ENCODE data around the gene CYP4Z1.
"Not testable (repeated sequence)": the region's sequence is repeated elsewhere in the genome, so short reads cannot be mapped to it uniquely, and the experiment has no call there.

The CYP4Z1 gene

GRCh38 chr1:47128221-47128620, 61.2 kb downstream of the CYP4Z1 start:
- DNase-seq (ENCODE audit: low spot score): no peak

- not testable (repeated sequence) for DNase-seq (ENCODE audit: low spot score)
Measured at GRCh38 chr1:47128854-47129253, 61.8 kb downstream of the CYP4Z1 start.

DNA sequence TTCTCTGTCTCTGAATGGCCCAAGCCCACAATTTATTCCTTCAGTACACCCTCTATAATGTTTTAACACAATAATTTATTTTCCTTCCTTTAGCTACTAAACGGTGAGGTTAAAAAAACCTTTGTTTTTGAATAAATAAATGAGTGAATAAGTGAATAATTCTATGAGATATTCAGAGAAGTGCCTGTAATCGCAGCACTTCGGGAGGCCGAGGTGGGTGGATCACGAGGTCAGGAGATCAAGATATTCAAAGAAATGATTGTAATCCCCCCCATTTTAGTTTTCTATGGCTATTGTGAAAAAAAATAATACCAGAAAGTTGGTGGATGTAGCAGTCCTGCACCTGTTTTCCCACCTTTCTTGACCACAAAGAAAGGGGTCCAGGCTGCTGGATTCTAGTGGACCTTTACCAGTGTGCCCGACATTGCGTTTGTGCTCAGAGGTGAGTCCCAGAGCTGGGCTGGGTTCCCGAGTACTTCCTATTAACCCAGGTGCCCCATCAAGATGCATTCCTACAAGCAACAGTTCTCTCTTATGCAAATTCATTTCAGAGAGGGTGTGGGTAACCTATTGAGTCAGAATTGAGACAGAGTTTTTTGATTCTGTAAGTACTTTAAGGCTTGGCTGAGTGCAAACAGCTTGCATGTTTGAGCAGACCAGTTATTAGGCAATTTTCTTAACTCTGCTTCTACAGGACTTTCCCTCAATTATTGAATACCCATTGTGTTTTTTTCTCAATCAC, 62.6 kb downstream of the CYP4Z1 start:
- not testable (repeated sequence) for DNase-seq (ENCODE audit: low spot score)

DNA sequence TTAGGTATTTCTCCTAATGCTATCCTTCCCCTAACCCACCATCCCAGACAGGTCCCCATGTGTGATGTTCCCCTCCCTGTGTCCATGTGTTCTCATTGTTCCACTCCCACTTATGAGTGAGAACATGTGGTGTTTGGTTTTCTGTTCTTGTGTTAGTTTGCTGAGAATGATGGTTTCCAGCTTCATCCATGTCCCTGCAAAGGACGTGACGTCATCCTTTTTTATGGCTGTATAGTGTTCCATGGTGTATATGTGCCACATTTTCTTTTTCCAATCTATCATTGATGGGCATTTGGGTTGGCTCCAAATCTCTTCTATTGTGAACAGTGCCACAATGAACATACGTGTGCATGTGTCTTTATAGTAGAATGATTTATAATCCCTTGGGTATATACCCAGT, 65.6 kb downstream of the CYP4Z1 start:
- not testable (repeated sequence) for DNase-seq (ENCODE audit: low spot score)

DNA sequence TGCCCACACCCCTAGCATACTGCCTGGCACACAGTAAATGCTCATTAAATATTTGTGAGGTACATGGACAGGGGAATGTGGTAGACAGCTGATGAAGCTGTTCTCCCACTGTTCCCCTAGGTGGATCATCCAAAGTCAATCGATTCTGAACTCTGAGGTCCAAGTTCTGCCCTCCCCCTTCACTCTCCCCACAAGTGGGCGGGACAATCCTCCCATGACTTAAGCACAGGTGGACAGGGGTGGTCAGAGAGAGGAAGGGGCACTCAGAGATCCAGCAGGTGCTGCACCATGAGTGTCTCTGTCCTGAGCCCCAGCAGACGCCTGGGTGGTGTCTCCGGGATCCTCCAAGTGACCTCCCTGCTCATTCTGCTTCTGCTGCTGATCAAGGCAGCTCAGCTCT, 70.2 kb downstream of the CYP4Z1 start, which contains the start of gene CYP4A22:
Gene CYP4A22, plus strand, starts transcription at position 244 of the 400 bp plus-strand sequence. Its CDS starts 45 bp downstream, at position 289.
- no peak for DNase-seq (ENCODE audit: low spot score)

GRCh38 chr1:47137925-47138615, 71.0 kb downstream of the CYP4Z1 start:
- no peak for DNase-seq (ENCODE audit: low spot score)

DNA sequence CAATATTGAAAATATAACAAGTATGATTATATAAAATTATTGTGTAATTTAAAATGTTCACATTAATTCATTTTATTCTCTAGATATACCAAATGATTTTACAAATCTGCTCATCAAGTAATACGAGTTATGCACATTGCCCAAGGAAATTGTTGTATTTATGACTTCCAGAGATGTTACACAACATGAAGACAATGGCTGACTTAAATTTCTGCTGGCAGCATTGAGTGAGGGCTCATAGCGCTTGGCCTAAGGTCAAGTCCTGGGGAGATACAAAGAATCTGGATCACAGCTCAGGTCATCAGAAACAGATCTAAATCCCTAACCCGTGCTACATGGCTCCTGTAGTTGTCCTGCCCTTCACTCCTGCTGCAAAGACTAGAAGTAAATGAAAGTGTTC, 73.3 kb downstream of the CYP4Z1 start:
- DNase-seq (ENCODE audit: low spot score): not testable (repeated sequence)

DNA sequence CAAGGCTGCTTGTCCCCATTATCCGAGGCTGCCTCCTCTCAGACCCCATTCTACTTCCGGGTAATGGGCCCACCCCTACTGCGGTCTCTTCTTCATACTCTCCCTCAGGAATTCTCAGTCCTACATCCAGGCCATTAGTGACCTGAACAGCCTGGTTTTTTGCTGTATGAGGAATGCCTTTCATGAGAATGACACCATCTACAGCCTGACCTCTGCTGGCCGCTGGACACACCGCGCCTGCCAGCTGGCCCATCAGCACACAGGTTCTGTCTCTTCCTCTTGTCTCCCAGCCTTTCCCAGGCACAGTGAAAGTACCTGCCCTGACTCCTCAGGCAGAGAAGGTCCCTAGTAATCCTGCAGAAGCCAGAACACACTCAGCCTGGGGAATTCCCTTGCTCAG, 76.6 kb downstream of the CYP4Z1 start:
- DNase-seq (ENCODE audit: low spot score): not testable (repeated sequence)

DNA sequence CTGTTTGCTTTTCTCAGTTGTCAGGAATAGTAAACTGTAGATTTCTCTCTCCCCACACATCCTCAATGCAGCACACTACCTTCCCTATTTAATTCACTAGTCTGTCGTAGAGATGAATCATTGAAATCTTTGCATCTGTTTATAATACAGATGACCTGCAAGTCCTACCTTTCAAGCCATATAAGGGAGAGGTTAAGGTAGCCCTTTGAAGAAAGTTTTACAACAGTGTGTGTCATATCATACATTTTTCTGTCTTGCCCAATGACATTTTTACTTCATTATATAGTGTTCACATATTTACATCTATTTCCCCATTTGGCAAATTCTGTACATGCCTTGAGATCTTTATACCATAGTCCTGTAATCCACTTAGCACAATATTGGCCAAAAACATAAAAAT, 79.5 kb downstream of the CYP4Z1 start:
- DNase-seq (ENCODE audit: low spot score): not testable (repeated sequence)

GRCh38 chr1:47147047-47147785, 80.2 kb downstream of the CYP4Z1 start:
- DNase-seq (ENCODE audit: low spot score): no peak

GRCh38 chr1:47149162-47149561, 82.1 kb downstream of the CYP4Z1 start:
- not testable (repeated sequence) for DNase-seq (ENCODE audit: low spot score)

- DNase-seq (ENCODE audit: low spot score): not testable (repeated sequence)
Measured at GRCh38 chr1:47156457-47156856, 89.4 kb downstream of the CYP4Z1 start.

GRCh38 chr1:47157957-47158356, 90.9 kb downstream of the CYP4Z1 start:
- DNase-seq (ENCODE audit: low spot score): not testable (repeated sequence)

GRCh38 chr1:47160716-47161115, 93.7 kb downstream of the CYP4Z1 start:
- no peak for DNase-seq (ENCODE audit: low spot score)

GRCh38 chr1:47161298-47162040, 94.4 kb downstream of the CYP4Z1 start:
- DNase-seq (ENCODE audit: low spot score): no peak

GRCh38 chr1:47164552-47164951, 97.5 kb downstream of the CYP4Z1 start:
- no peak for DNase-seq (ENCODE audit: low spot score)
